Cerebellar cortex (tissue), 1 donor: ENCODE measurements around the gene CEP290.
A peak's percentile ranks its signal among the peaks of the same experiment; 100 is the strongest.

Source experiments
- DNase-seq: peaks from one replicate; pipeline ENCODE4 v3.0.0-alpha.2; 2015; ENCODE audit warnings: low spot score

Gene CEP290

GRCh38 chr12:88141774-88142609, at the start of gene CEP290, which contains the start of gene TMTC3:
TSS of gene CEP290 (minus strand) at chr12:88142088. CDS start at chr12:88141307, 781 bp downstream.
TSS of gene TMTC3 (plus strand) at chr12:88142307. CDS start at chr12:88148316, 6,009 bp downstream.
- DNase-seq = peak; percentile 100

- no peak for DNase-seq
These were observed 46.3 kb upstream of the CEP290 start for GRCh38 chr12:88188180-88188579.

- no peak for DNase-seq
These were observed 45.7 kb upstream of the CEP290 start for GRCh38 chr12:88187571-88187970.

GRCh38 chr12:88185988-88186387, 44.1 kb upstream of the CEP290 start:
- no peak for DNase-seq

GRCh38 chr12:88185279-88185678, 43.4 kb upstream of the CEP290 start:
- no peak for DNase-seq

GRCh38 chr12:88184196-88184595, 42.3 kb upstream of the CEP290 start:
- DNase-seq = no peak

- DNase-seq = no peak
These were observed 40.5 kb upstream of the CEP290 start for GRCh38 chr12:88182416-88182815.

GRCh38 chr12:88181881-88182280, 40.0 kb upstream of the CEP290 start:
- DNase-seq = no peak

GRCh38 chr12:88179436-88180014, 37.6 kb upstream of the CEP290 start:
- DNase-seq = no peak

- DNase-seq = no peak
These were observed 33.7 kb upstream of the CEP290 start for GRCh38 chr12:88175544-88175943.

- DNase-seq = no peak
These were observed 31.0 kb upstream of the CEP290 start for GRCh38 chr12:88172844-88173407.

- DNase-seq = no peak
These were observed 25.5 kb upstream of the CEP290 start for GRCh38 chr12:88167384-88167783.

- no peak for DNase-seq
These were observed 24.3 kb upstream of the CEP290 start for GRCh38 chr12:88166179-88166578.

GRCh38 chr12:88163371-88163770, 21.5 kb upstream of the CEP290 start:
- DNase-seq = no peak

GRCh38 chr12:88156075-88156654, 14.3 kb upstream of the CEP290 start:
- no peak for DNase-seq

- peak; percentile 7 for DNase-seq
These were observed 12.1 kb upstream of the CEP290 start for GRCh38 chr12:88153959-88154358.

GRCh38 chr12:88150063-88150462, 8.2 kb upstream of the CEP290 start:
- no peak for DNase-seq

GRCh38 chr12:88145567-88146505, 3.9 kb upstream of the CEP290 start:
- no peak for DNase-seq

GRCh38 chr12:88144546-88145468, 2.9 kb upstream of the CEP290 start:
- DNase-seq = no peak

- DNase-seq = no peak
These were observed 2.1 kb upstream of the CEP290 start for GRCh38 chr12:88144037-88144436.

- DNase-seq = peak; percentile 36
These were observed 713 bp upstream of the CEP290 start for GRCh38 chr12:88142610-88142991.
